Calu3 (cell line): ENCODE data around the gene CD180. TPM values are rescaled to one million over a fixed set of nuclear protein-coding genes. Genes with fewer than 3 reads are reported as not detected.

Source experiments
- BruUV-seq: library from RNA; stranded (reverse); fragments of 400-500 nt; replicated peaks from 2 replicates; lab custom pipeline; 2021; lab: Mats Ljungman, UMichigan
- CTCF ChIA-PET: fragments of 300-600 bp; sonication (Branson Sonifier 250); formaldehyde crosslinking; loops from one replicate; lab custom pipeline; 2022; ENCODE audit warnings: antibody characterized with exemption; lab: Charles Lee
- DNase-seq: peaks from one replicate; pipeline ENCODE4 v3.0.0; 2022
- H3K27ac Mint-ChIP-seq: one replicate; pipeline ENCODE4 v1.8.0; 2022; ENCODE audit warnings: mixed read lengths; ENCODE audit not compliant: unreplicated experiment
- H3K27me3 Mint-ChIP-seq: one replicate; pipeline ENCODE4 v1.8.0; 2022; ENCODE audit warnings: mixed read lengths; ENCODE audit not compliant: unreplicated experiment
- H3K36me3 Mint-ChIP-seq: one replicate; pipeline ENCODE4 v1.8.0; 2022; ENCODE audit warnings: mild to moderate bottlenecking, moderate library complexity, mixed read lengths; ENCODE audit not compliant: insufficient read depth, unreplicated experiment
- H3K4me1 Mint-ChIP-seq: one replicate; pipeline ENCODE4 v1.8.0; 2022; ENCODE audit warnings: mild to moderate bottlenecking, low read depth, mixed read lengths; ENCODE audit not compliant: unreplicated experiment
- H3K4me3 Mint-ChIP-seq: one replicate; pipeline ENCODE4 v1.8.0; 2022; ENCODE audit warnings: mild to moderate bottlenecking, low read depth, moderate library complexity, mixed read lengths; ENCODE audit not compliant: unreplicated experiment
- H3K9me3 Mint-ChIP-seq: one replicate; pipeline ENCODE4 v1.8.0; 2022; ENCODE audit warnings: low read depth, mixed read lengths; ENCODE audit not compliant: unreplicated experiment
- intact Hi-C: fragments of 100-400 bp; cut with micrococcal nuclease; formaldehyde crosslinking; loops from one replicate; pipeline ENCODE4 v1.10.0; 2022; ENCODE audit not compliant: unreplicated experiment
- total RNA-seq: library from RNA; stranded (reverse); gene quantifications from 2 replicates; pipeline ENCODE4 v1.2.3, GENCODE V29; 2022
- TF ChIP-seq, protein P1 (sequence below): fragments of 200-600 bp; IDR thresholded peaks from one replicate; pipeline ENCODE4 v1.8.0; 2022; ENCODE audit warnings: antibody characterized with exemption; ENCODE audit not compliant: unreplicated experiment

Gene CD180
- total RNA-seq, 1 experiment from 2014 or later, result not detected

DNA sequence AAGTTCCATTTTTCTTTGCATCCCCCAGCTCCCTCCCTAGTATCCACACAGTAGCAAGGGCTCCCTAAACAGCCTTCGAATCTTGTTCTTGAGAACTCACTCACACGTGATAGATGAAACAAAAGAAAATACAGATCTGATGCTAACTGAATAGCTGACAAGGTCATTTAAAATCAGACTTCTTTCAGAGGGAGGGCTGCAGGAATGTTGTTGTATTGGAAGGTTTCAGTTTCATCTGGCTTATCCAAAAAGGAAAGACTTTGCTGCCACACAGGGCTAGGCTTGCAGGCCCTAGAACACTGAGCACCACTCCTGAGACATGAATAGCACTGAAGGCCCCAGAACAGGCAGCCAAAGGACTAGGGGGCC lies 3.2 kb downstream of the CD180 start:
- no peak overlapping the region for H3K27ac Mint-ChIP-seq
- DNase-seq, result no peak
- H3K4me1 Mint-ChIP-seq, result peaks cover 15% of the 10 kb centered on the region
- CTCF ChIA-PET, result no interaction called here
- no peak overlapping the region for H3K4me3 Mint-ChIP-seq
- H3K27me3 Mint-ChIP-seq, result no peaks in the 10 kb centered on the region
- intact Hi-C loops, result no loop called here
- TF ChIP-seq, protein P1, sequence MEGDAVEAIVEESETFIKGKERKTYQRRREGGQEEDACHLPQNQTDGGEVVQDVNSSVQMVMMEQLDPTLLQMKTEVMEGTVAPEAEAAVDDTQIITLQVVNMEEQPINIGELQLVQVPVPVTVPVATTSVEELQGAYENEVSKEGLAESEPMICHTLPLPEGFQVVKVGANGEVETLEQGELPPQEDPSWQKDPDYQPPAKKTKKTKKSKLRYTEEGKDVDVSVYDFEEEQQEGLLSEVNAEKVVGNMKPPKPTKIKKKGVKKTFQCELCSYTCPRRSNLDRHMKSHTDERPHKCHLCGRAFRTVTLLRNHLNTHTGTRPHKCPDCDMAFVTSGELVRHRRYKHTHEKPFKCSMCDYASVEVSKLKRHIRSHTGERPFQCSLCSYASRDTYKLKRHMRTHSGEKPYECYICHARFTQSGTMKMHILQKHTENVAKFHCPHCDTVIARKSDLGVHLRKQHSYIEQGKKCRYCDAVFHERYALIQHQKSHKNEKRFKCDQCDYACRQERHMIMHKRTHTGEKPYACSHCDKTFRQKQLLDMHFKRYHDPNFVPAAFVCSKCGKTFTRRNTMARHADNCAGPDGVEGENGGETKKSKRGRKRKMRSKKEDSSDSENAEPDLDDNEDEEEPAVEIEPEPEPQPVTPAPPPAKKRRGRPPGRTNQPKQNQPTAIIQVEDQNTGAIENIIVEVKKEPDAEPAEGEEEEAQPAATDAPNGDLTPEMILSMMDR, result no peak
- H3K36me3 Mint-ChIP-seq, result no peaks in the 10 kb centered on the region
- no TSS peak for BruUV-seq
- H3K9me3 Mint-ChIP-seq, result no peaks in the 10 kb centered on the region

DNA sequence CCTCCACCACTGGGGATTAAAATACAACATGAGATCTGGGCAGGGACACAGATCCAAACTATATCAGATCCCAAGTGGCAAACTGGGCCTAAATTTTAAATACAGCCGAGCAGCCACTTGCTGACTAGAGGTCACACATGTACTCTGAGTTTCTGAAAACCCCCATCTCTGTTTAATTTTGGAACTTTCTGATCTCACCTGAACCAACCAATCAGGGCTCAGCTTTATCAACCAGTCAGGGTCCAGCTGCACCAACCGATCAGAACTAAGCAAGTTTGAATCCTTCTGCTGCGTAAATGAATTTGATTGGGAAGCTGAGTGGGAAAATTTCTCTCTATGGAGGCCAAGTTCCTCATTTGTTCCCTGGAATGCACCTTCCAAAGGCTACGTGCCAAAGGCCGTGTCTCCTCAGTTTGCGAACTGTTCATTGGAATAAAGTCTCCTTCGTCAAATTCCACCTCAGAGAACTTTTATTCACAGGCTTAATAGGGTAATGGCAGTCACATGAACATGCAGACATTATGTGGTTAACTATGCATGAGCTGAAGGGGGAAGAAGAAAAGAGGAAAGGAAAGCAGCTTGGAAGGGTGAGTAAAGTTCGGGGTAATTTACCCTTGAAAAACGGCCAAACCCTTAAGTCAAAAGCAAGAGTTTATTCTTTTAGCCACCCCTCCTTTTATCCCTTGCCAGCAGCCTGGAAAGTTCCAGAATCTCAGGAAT lies 3.7 kb downstream of the CD180 start:
- intact Hi-C loops, result no loop called here
- TF ChIP-seq, protein P1, result no peak
- CTCF ChIA-PET, result no interaction called here
- no peak overlapping the region for H3K4me3 Mint-ChIP-seq
- no peaks in the 10 kb centered on the region for H3K36me3 Mint-ChIP-seq
- BruUV-seq, result no TSS peak
- no peak for DNase-seq
- H3K27ac Mint-ChIP-seq, result no peak overlapping the region
- no peaks in the 10 kb centered on the region for H3K27me3 Mint-ChIP-seq
- no peaks in the 10 kb centered on the region for H3K9me3 Mint-ChIP-seq
- peaks cover 15% of the 10 kb centered on the region for H3K4me1 Mint-ChIP-seq

DNA sequence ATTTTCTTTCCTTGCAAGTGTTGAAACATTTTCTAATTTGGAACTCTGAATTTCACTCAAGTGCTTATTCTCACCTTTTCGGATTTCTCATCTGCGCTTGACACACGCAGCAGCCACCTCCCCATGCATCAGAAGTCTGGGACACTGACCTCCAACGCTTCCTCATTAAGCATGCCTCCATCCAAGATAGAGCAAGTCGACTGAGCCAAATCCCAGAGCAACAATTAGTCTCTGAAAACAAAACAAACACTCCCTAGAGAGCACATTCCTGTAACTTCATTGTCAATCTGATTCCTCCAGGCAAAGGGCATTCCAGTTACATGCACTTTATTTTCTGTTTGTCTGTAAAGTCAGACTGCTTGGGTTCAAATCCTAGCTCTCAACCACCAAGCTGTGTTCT lies 5.7 kb downstream of the CD180 start:
- H3K27ac Mint-ChIP-seq, result no peak overlapping the region
- no peaks in the 10 kb centered on the region for H3K27me3 Mint-ChIP-seq
- intact Hi-C loops, result no loop called here
- BruUV-seq, result no TSS peak
- TF ChIP-seq, protein P1, result no peak
- CTCF ChIA-PET, result interaction anchor here (0.6 to 0.9 kb wide), 2 partner anchors 33 to 756 kb away, joined by 3 read pairs; no protein-coding TSS in a partner anchor
- DNase-seq, result no peak
- no peaks in the 10 kb centered on the region for H3K9me3 Mint-ChIP-seq
- H3K4me1 Mint-ChIP-seq, result peaks cover 9% of the 10 kb centered on the region
- no peak overlapping the region for H3K4me3 Mint-ChIP-seq
- no peaks in the 10 kb centered on the region for H3K36me3 Mint-ChIP-seq

DNA sequence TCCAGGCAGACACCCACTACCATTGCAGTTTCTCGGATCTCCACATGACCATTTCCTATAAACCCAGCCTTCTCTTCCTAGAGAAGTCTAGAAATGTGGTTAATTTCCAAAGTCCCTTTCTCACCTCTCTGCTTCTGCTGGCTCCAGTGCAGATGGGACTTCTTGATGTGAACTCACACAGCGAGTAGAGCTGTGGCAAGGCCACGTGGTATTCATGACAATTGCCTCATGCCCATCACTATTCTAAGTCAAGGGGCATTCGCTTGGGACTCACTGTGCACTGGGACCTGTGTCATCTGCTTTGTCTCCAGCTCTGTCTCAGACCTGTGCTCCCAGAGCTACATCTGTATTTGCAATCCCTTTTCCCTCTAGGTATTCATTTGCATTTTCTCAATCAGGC lies 6.2 kb downstream of the CD180 start:
- no peak overlapping the region for H3K27ac Mint-ChIP-seq
- BruUV-seq, result no TSS peak
- intact Hi-C loops, result no loop called here
- H3K36me3 Mint-ChIP-seq, result no peaks in the 10 kb centered on the region
- no peak for DNase-seq
- TF ChIP-seq, protein P1, result no peak
- no peak overlapping the region for H3K4me3 Mint-ChIP-seq
- H3K27me3 Mint-ChIP-seq, result no peaks in the 10 kb centered on the region
- peaks cover 9% of the 10 kb centered on the region for H3K4me1 Mint-ChIP-seq
- no peaks in the 10 kb centered on the region for H3K9me3 Mint-ChIP-seq
- CTCF ChIA-PET, result interaction anchor here (0.9 kb wide), 1 partner anchor 32 kb away, joined by 3 read pairs; no protein-coding TSS in a partner anchor
